K562 (cell line): ENCODE data around the gene ODF2. TPM values are rescaled to one million over a fixed set of nuclear protein-coding genes. Genes with fewer than 3 reads are reported as not detected.

Experiments used
- ADNP ChIP-seq: fragments of 200-800 bp; sonication (Bioruptor generic); IDR thresholded peaks from 2 replicates; pipeline ENCODE4 v1.6.1; 2016; ENCODE audit warnings: missing genetic modification characterization, missing compliant biosample characterization
- CHCHD3 ChIP-seq: fragments of 250-450 bp; sonication (Bioruptor Pico); IDR thresholded peaks from 2 replicates; pipeline ENCODE4 v2.1.2; 2022; ENCODE audit warnings: mild to moderate bottlenecking
- CHD4 ChIP-seq: fragments of 200-600 bp; sonication (generic); IDR thresholded peaks from 3 replicates; pipeline ENCODE4 v1.6.1; 2012; ENCODE audit warnings: low read depth, mild to moderate bottlenecking, mixed read lengths, low read length, inconsistent platforms; ENCODE audit not compliant: insufficient read depth, insufficient replicate concordance, poor library complexity, severe bottlenecking
- CREB1 ChIP-seq, 2 experiments: sonication (generic) in 1 of 2; formaldehyde crosslinking in 1 of 2; IDR thresholded peaks; 2 replicates each; pipeline versions ENCODE4 v1.6.1 to v1.8.0; 2012 to 2022; ENCODE audit warnings: inconsistent platforms in 1 of 2, mild to moderate bottlenecking in 1 of 2, missing genetic modification reagents in 1 of 2, moderate library complexity in 1 of 2
- ELF4 ChIP-seq: fragments of 450-650 bp; formaldehyde crosslinking; IDR thresholded peaks from 2 replicates; pipeline ENCODE4 v1.4.0; 2022; ENCODE audit warnings: missing genetic modification characterization
- KLF6 ChIP-seq: fragments of 250-450 bp; sonication (Bioruptor Pico); IDR thresholded peaks from 2 replicates; pipeline ENCODE4 v1.4.0; 2020; ENCODE audit warnings: mild to moderate bottlenecking, moderate library complexity, borderline replicate concordance
- PHB2 ChIP-seq: fragments of 450-650 bp; IDR thresholded peaks from 2 replicates; pipeline ENCODE4 v1.6.1; 2017; ENCODE audit warnings: low read depth
- RBM15 ChIP-seq: fragments of 200-400 bp; formaldehyde crosslinking; IDR thresholded peaks from 2 replicates; pipeline ENCODE4 v1.6.1; 2018; ENCODE audit warnings: mild to moderate bottlenecking, low read length, moderate library complexity; ENCODE audit not compliant: insufficient read depth
- SMARCA5 ChIP-seq: fragments of 450-650 bp; IDR thresholded peaks from 2 replicates; pipeline ENCODE4 v1.6.1; 2016
- SOX6 ChIP-seq: fragments of 450-650 bp; IDR thresholded peaks from 2 replicates; pipeline ENCODE4 v1.6.1; 2014; ENCODE audit warnings: mild to moderate bottlenecking
- STAG1 ChIP-seq: sonication (generic); formaldehyde crosslinking; IDR thresholded peaks from 2 replicates; pipeline ENCODE4 v1.5.0; 2020; ENCODE audit warnings: missing genetic modification reagents, borderline replicate concordance
- TBP ChIP-seq: optimal IDR thresholded peaks from 2 replicates; pipeline ENCODE3; 2011; ENCODE audit warnings: low read depth, low read length, improper control_type of control experiment
- TEAD1 ChIP-seq, 2 experiments: fragments of 450-650 bp in 1 of 2; sonication (generic) in 1 of 2; formaldehyde crosslinking; IDR thresholded peaks; 2 replicates each; pipeline versions ENCODE4 v1.4.0 to v1.8.0; 2020 to 2022; ENCODE audit warnings: mild to moderate bottlenecking in 2 of 2, missing genetic modification reagents in 1 of 2
- TRIM28 ChIP-seq: fragments of 450-650 bp; IDR thresholded peaks from 2 replicates; pipeline ENCODE4 v1.6.1; 2017
- XRCC5 ChIP-seq: fragments of 200-400 bp; formaldehyde crosslinking; IDR thresholded peaks from 2 replicates; pipeline ENCODE4 v1.6.1; 2017; ENCODE audit warnings: low read depth, mild to moderate bottlenecking, low read length
- ZNF644 ChIP-seq: fragments of 200-800 bp; sonication (Bioruptor generic); IDR thresholded peaks from 2 replicates; pipeline ENCODE4 v1.6.1; 2016; ENCODE audit warnings: low read depth, missing genetic modification characterization, missing compliant biosample characterization
- polyA plus RNA-seq, 8 experiments: library from polyadenylated mRNA; depleted of rRNA in 4 of 8; stranded (reverse) in 5 of 8; unstranded in 3 of 8; fragments of >200 nt; fragmentation: Nextera tagmentation in 2 of 8; fragmentation: Illumina TruSeq in 1 of 8; extraction: Ambion mirVana in 2 of 8; extraction: Trizol in 1 of 8; gene quantifications; 2 replicates each; pipeline versions ENCODE4 v1.2.1 to v1.2.3, GENCODE V29; 2011 to 2014; ENCODE audit warnings: inconsistent platforms in 1 of 8, missing spikeins in 1 of 8
- total RNA-seq, 7 experiments: library from RNA; depleted of rRNA in 6 of 7; stranded (reverse); fragments of >200 nt in 6 of 7; fragmentation: Illumina TruSeq in 2 of 7; extraction: Trizol in 2 of 7; gene quantifications; 2 replicates each; pipeline versions ENCODE4 v1.2.1 to v1.2.3, GENCODE V29; 2011 to 2021; ENCODE audit warnings: low replicate concordance in 1 of 7
- TF ChIP-seq, protein P1 (sequence below): fragments of 450-650 bp; IDR thresholded peaks from 2 replicates; pipeline ENCODE4 v1.6.1; 2017; ENCODE audit warnings: mild to moderate bottlenecking, moderate library complexity
- TF ChIP-seq, protein P2 (sequence below), 2 experiments: IDR thresholded peaks; 2 replicates each; pipeline ENCODE4 v1.6.1; 2012; ENCODE audit warnings: improper control_type of control experiment in 2 of 2, low read depth in 2 of 2, low read length in 2 of 2, borderline replicate concordance in 1 of 2
- TF ChIP-seq, protein P3 (sequence below): IDR thresholded peaks from 2 replicates; pipeline ENCODE4 v1.6.1; 2016; ENCODE audit warnings: missing genetic modification characterization, missing compliant biosample characterization
- TF ChIP-seq, protein P4 (sequence below): fragments of 250-450 bp; sonication (Bioruptor Pico); IDR thresholded peaks from 2 replicates; pipeline ENCODE4 v1.9.0; 2021; ENCODE audit warnings: mild to moderate bottlenecking
- TF ChIP-seq, protein P5 (sequence below): fragments of 450-650 bp; formaldehyde crosslinking; IDR thresholded peaks from 2 replicates; pipeline ENCODE4 v1.4.0; 2020; ENCODE audit warnings: mild to moderate bottlenecking, moderate library complexity

ODF2 gene
- total and polyA plus RNA-seq, 9 of the 15 experiments (the other 6 are each of a cell fraction or from before 2014, with no cell fraction given) = 16.5 to 83.2 (median 69.7) TPM

DNA sequence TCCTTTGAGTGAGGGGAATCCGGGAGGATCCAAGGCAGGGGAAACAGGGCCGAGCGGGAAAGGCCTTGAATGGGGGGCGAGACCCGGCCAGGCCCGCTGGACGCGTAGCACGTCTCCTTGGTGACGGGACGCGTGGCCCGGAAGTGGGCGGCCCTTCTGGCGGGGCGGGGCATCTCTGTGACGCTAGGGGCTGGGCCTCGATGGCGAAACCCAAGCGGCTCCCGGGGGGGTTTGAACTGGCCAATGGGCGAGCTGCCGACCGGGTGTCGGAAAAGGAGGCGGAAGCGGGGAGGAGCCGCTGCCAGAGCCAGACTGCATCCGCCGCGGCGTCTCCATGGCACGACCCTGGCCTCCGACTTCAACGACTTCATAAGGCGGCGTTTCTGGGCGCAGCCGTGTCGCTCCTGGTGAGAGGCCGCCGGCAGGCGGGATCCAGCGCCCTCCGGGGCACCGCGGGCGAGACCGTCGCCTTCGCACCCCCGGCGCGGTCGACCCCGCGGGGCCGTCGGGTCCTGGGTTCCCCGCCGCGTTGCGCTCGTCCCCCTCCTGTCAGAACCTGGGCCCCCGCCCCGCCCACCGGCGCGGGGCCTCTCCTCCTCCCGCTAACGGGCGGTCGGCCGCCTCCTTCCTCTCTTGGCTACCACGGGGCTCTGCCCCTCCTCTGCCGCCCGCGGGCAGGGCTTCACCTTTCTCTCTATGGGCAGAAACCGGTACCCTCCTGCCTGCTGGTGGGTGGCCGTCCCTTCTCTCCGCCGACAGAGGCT lies at the start of gene ODF2 (continued):
- TF ChIP-seq, protein P1, sequence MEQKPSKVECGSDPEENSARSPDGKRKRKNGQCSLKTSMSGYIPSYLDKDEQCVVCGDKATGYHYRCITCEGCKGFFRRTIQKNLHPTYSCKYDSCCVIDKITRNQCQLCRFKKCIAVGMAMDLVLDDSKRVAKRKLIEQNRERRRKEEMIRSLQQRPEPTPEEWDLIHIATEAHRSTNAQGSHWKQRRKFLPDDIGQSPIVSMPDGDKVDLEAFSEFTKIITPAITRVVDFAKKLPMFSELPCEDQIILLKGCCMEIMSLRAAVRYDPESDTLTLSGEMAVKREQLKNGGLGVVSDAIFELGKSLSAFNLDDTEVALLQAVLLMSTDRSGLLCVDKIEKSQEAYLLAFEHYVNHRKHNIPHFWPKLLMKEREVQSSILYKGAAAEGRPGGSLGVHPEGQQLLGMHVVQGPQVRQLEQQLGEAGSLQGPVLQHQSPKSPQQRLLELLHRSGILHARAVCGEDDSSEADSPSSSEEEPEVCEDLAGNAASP = no peak
- TF ChIP-seq, protein P2, sequence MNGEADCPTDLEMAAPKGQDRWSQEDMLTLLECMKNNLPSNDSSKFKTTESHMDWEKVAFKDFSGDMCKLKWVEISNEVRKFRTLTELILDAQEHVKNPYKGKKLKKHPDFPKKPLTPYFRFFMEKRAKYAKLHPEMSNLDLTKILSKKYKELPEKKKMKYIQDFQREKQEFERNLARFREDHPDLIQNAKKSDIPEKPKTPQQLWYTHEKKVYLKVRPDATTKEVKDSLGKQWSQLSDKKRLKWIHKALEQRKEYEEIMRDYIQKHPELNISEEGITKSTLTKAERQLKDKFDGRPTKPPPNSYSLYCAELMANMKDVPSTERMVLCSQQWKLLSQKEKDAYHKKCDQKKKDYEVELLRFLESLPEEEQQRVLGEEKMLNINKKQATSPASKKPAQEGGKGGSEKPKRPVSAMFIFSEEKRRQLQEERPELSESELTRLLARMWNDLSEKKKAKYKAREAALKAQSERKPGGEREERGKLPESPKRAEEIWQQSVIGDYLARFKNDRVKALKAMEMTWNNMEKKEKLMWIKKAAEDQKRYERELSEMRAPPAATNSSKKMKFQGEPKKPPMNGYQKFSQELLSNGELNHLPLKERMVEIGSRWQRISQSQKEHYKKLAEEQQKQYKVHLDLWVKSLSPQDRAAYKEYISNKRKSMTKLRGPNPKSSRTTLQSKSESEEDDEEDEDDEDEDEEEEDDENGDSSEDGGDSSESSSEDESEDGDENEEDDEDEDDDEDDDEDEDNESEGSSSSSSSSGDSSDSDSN (IDR thresholded peaks at IDR 0.05; ENCODE audit: borderline replicate concordance in 1 of 2, low read depth in 2 of 2, low read length in 2 of 2) = no peak
- TF ChIP-seq TEAD1 (CRISPR knock-in tag; IDR thresholded peaks at IDR 0.05) (peak in 1 of 2 experiments; percentile 64; a peak in 1 of 4 replicates), CHCHD3 (CRISPR knock-in tag) (no peak), SOX6 (no peak), CREB1 (IDR thresholded peaks at IDR 0.05) (peak; percentile 82), CREB1 (CRISPR knock-in tag; IDR thresholded peaks at IDR 0.05) (peak; percentile 89), STAG1 (CRISPR knock-in tag) (no peak), ZNF644 (no peak), SMARCA5 (no peak), RBM15 (no peak), XRCC5 (no peak), ELF4 (CRISPR knock-in tag) (no peak; the same call in 1 of the 2 replicates), PHB2 (no peak), ADNP (tag) (no peak), CHD4 (no peak), KLF6 (CRISPR knock-in tag) (no peak), TBP (peak; percentile 74), TRIM28 (no peak)
- TF ChIP-seq, protein P3, sequence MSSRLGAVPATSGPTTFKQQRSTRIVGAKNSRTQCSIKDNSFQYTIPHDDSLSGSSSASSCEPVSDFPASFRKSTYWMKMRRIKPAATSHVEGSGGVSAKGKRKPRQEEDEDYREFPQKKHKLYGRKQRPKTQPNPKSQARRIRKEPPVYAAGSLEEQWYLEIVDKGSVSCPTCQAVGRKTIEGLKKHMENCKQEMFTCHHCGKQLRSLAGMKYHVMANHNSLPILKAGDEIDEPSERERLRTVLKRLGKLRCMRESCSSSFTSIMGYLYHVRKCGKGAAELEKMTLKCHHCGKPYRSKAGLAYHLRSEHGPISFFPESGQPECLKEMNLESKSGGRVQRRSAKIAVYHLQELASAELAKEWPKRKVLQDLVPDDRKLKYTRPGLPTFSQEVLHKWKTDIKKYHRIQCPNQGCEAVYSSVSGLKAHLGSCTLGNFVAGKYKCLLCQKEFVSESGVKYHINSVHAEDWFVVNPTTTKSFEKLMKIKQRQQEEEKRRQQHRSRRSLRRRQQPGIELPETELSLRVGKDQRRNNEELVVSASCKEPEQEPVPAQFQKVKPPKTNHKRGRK (tag) = no peak
- TF ChIP-seq, protein P4, sequence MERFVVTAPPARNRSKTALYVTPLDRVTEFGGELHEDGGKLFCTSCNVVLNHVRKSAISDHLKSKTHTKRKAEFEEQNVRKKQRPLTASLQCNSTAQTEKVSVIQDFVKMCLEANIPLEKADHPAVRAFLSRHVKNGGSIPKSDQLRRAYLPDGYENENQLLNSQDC = no peak
- TF ChIP-seq, protein P5, sequence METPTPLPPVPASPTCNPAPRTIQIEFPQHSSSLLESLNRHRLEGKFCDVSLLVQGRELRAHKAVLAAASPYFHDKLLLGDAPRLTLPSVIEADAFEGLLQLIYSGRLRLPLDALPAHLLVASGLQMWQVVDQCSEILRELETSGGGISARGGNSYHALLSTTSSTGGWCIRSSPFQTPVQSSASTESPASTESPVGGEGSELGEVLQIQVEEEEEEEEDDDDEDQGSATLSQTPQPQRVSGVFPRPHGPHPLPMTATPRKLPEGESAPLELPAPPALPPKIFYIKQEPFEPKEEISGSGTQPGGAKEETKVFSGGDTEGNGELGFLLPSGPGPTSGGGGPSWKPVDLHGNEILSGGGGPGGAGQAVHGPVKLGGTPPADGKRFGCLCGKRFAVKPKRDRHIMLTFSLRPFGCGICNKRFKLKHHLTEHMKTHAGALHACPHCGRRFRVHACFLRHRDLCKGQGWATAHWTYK = no peak
